ENCODE data around the gene FEZF2.

DNA sequence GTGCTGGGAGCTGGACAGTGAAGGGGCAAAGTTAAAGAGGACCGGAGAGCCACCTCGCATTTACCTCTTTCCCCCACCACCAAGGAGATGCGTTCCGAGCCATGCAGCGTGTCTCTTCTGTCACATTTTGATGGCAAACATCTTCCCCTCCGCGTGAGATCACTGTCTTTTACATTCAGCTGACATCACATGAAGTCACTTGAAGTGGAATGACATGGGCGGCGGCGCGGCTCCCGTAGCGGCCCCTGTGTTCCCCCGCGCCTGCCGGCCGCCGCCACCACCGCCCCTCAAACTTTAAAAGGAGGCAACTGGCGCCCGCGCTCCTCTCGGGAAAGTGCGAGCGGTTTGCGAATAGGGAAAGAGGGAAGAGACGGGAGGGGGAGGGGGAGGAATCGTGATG lies at the start of gene FEZF2:
- TF ChIP-seq CTCF (conservative IDR thresholded peaks at IDR 0.05; ENCODE audit: low read depth, low read length) (no peak), EZH2 (IDR thresholded peaks at IDR 0.05; ENCODE audit: borderline replicate concordance, low read depth, low read length, poor library complexity, severe bottlenecking) (peak; percentile 69)
